ENCODE results near the gene STK38. TPM values are rescaled to one million over a fixed set of nuclear protein-coding genes. Genes with fewer than 3 reads are reported as not detected.
A peak's percentile ranks its signal among the peaks of the same experiment; 100 is the strongest.

Gene STK38
- total and polyA plus RNA-seq, 2 of the 4 experiments (the other 2 are of a cell fraction): 10.6 to 19.7 TPM

DNA sequence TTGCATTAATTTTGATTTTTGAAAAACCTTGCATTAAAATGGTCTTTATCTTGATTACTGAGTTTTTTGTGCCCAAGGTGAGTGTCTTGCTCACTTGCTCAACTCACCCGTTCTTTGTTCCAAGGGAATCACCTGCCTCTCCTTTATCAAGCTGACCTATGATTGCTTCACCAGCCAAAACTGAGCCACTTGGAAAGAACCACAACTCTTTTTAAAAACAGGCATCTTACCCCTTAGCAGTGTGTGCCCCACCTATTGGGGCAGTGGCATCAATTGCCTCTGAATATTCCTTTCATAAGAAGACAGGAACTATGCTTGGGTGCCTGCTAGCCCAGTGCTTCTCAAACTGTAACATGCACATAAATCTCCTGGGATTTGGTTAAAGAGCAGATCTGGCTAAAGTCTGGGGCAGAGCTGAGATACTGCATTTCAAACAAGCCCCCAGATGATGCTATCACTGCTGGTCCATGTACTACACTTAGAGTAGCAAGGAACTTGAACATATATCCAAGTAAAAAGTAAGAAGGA, 3.3 kb upstream of the STK38 start:
- H4K5ac ChIP-seq (ENCODE audit: low read depth, low read length): no peak overlapping the region
- ATAC-seq (ENCODE audit: low read depth): no peak
- no peak overlapping the region for H3K4me2 ChIP-seq (ENCODE audit: low read depth, low read length)
- H3K9ac ChIP-seq (ENCODE audit: low read depth, low read length): no peak overlapping the region
- no TSS peak for BruUV-seq (replicated peaks)
- H2AK5ac ChIP-seq (ENCODE audit: low read depth, low read length): no peak overlapping the region
- H3K9me3 ChIP-seq (ENCODE audit: control insufficient read depth, insufficient read depth, low read length): no peaks in the 10 kb centered on the region
- H3K4me1 ChIP-seq (ENCODE audit: control insufficient read depth, insufficient read depth, low read length): peaks cover 1% of the 10 kb centered on the region; the same call in 1 of the 2 replicates
- TF ChIP-seq, protein P1, sequence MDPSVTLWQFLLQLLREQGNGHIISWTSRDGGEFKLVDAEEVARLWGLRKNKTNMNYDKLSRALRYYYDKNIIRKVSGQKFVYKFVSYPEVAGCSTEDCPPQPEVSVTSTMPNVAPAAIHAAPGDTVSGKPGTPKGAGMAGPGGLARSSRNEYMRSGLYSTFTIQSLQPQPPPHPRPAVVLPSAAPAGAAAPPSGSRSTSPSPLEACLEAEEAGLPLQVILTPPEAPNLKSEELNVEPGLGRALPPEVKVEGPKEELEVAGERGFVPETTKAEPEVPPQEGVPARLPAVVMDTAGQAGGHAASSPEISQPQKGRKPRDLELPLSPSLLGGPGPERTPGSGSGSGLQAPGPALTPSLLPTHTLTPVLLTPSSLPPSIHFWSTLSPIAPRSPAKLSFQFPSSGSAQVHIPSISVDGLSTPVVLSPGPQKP (IDR thresholded peaks at IDR 0.05; ENCODE audit: borderline replicate concordance, low read depth, low read length): no peak
- TF ChIP-seq BHLHE40 (IDR thresholded peaks at IDR 0.05; ENCODE audit: low read depth, low read length) (no peak), FOS (IDR thresholded peaks at IDR 0.05; ENCODE audit: low read depth, low read length) (no peak), NFE2L2 (IDR thresholded peaks at IDR 0.05; ENCODE audit: low read depth, low read length) (no peak), RCOR1 (IDR thresholded peaks at IDR 0.05; ENCODE audit: insufficient replicate concordance, low read length) (no peak), RAD21 (IDR thresholded peaks at IDR 0.05; ENCODE audit: low read length) (no peak), SMC3 (IDR thresholded peaks at IDR 0.05; ENCODE audit: low read depth, low read length) (no peak), RFX5 (IDR thresholded peaks at IDR 0.05; ENCODE audit: low read depth, low read length) (no peak), MXI1 (IDR thresholded peaks at IDR 0.05; ENCODE audit: borderline replicate concordance, low read depth, low read length) (no peak), CHD1 (IDR thresholded peaks at IDR 0.05; ENCODE audit: low read depth, low read length) (no peak), POLR2A (IDR thresholded peaks at IDR 0.05; ENCODE audit: low read depth, low read length) (no peak), MAFK (IDR thresholded peaks at IDR 0.05; ENCODE audit: low read depth, low read length) (no peak), MAZ (IDR thresholded peaks at IDR 0.05; ENCODE audit: borderline replicate concordance, low read depth, low read length) (no peak), CEBPB (IDR thresholded peaks at IDR 0.05; ENCODE audit: low read depth, low read length) (no peak)
- TF ChIP-seq, protein P2, sequence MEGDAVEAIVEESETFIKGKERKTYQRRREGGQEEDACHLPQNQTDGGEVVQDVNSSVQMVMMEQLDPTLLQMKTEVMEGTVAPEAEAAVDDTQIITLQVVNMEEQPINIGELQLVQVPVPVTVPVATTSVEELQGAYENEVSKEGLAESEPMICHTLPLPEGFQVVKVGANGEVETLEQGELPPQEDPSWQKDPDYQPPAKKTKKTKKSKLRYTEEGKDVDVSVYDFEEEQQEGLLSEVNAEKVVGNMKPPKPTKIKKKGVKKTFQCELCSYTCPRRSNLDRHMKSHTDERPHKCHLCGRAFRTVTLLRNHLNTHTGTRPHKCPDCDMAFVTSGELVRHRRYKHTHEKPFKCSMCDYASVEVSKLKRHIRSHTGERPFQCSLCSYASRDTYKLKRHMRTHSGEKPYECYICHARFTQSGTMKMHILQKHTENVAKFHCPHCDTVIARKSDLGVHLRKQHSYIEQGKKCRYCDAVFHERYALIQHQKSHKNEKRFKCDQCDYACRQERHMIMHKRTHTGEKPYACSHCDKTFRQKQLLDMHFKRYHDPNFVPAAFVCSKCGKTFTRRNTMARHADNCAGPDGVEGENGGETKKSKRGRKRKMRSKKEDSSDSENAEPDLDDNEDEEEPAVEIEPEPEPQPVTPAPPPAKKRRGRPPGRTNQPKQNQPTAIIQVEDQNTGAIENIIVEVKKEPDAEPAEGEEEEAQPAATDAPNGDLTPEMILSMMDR (conservative IDR thresholded peaks at IDR 0.05; ENCODE audit: low read depth, low read length): no peak
- TF ChIP-seq, protein P3, sequence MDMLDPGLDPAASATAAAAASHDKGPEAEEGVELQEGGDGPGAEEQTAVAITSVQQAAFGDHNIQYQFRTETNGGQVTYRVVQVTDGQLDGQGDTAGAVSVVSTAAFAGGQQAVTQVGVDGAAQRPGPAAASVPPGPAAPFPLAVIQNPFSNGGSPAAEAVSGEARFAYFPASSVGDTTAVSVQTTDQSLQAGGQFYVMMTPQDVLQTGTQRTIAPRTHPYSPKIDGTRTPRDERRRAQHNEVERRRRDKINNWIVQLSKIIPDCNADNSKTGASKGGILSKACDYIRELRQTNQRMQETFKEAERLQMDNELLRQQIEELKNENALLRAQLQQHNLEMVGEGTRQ (IDR thresholded peaks at IDR 0.05; ENCODE audit: low read depth, low read length): no peak
- H3K14ac ChIP-seq (replicated peaks; ENCODE audit: low read depth, low read length): no peak overlapping the region
- DNase-seq: no peak
- peaks cover 0 to 23% of the 10 kb centered on the region in 2 experiments; a peak in 2 of 4 replicates for H3K79me1 ChIP-seq (ENCODE audit: low read depth in 1 of 2, low read length in 2 of 2)
- no peak overlapping the region for H2AFZ ChIP-seq (replicated peaks; ENCODE audit: low read length, poor library complexity)
- in situ Hi-C loops (cut with MboI; ENCODE audit: low sequenced_read_pairs) (no loop called here), intact Hi-C loops (cut with micrococcal nuclease) (no loop called here), dilution Hi-C loops (cut with HindIII; ENCODE audit: low sequenced_read_pairs, unreplicated experiment) (no loop called here)
- no peak overlapping the region for H3K4me3 ChIP-seq (ENCODE audit: insufficient read depth, low read depth, low read length)
- CTCF ChIA-PET: no interaction called here
- no peaks in the 10 kb centered on the region for H3K36me3 ChIP-seq (ENCODE audit: control insufficient read depth, insufficient read depth, low read length)
- no CpG with 5 or more reads among the region's 1 CpG for WGBS, 2 experiments (ENCODE audit: extremely low coverage in 2 of 2, insufficient read length in 1 of 2)
- H3K27me3 ChIP-seq (ENCODE audit: control insufficient read depth, insufficient read depth, low read length): no peaks in the 10 kb centered on the region
- no peak overlapping the region for H4K91ac ChIP-seq (ENCODE audit: insufficient read depth, low read depth, low read length)
- H3K18ac ChIP-seq (ENCODE audit: low read depth, low read length): no peak overlapping the region
- 0 out of 2 replicates have a peak overlapping the region, but pooled peaks have one; percentile 24 for H3K23ac ChIP-seq (ENCODE audit: low read depth, low read length)
- H3K56ac ChIP-seq (ENCODE audit: extremely low read depth, insufficient read depth, low read length): no peak overlapping the region
- H4K20me1 ChIP-seq (ENCODE audit: insufficient read depth, low read length): 0 out of 2 replicates have a peak, but pooled peaks cover 5% of the 10 kb centered on the region
- no peak overlapping the region for H2BK5ac ChIP-seq (ENCODE audit: low read depth, low read length, poor library complexity, severe bottlenecking)
- POLR2A ChIA-PET (ENCODE audit: unreplicated experiment): no interaction called here
- H2BK20ac ChIP-seq (ENCODE audit: low read depth, low read length): no peak overlapping the region
- no peak overlapping the region for H3K27ac ChIP-seq (ENCODE audit: insufficient read depth, low read length)
- H3K4ac ChIP-seq (ENCODE audit: low read depth, low read length): no peak overlapping the region
- H4K8ac ChIP-seq (ENCODE audit: low read depth in 2 of 2, low read length in 2 of 2): no peak overlapping the region
- H2BK120ac ChIP-seq (ENCODE audit: low read depth, low read length): no peak overlapping the region
- no peak overlapping the region for H2BK15ac ChIP-seq (ENCODE audit: low read depth, low read length)
- H2AK9ac ChIP-seq (replicated peaks; ENCODE audit: low read depth, low read length, poor library complexity): no peak overlapping the region
- H3K9me1 ChIP-seq (ENCODE audit: insufficient read depth, low read length): no peaks in the 10 kb centered on the region
